Upper lobe of left lung (tissue), 4 donors: Measurements from ENCODE around the gene DLGAP4.

ENCODE experiments used
- CTCF ChIP-seq, 6 experiments: fragments of 450-650 bp in 4 of 6; fragments of 200-600 bp in 2 of 6; sonication (generic) in 2 of 6; IDR thresholded peaks; one replicate each; pipeline ENCODE4 v1.5.1; 2016 to 2019; ENCODE audit warnings: antibody characterized with exemption in 6 of 6
- EP300 ChIP-seq, 4 donors: sonication (generic); formaldehyde crosslinking; IDR thresholded peaks; one replicate each; pipeline ENCODE4 v1.5.1; 2017; ENCODE audit warnings: antibody characterized with exemption in 4 of 4, control low read depth in 2 of 4
- POLR2A ChIP-seq, 4 donors: fragments of 450-650 bp; IDR thresholded peaks; one replicate each; pipeline ENCODE4 v1.5.1; 2016 to 2017; ENCODE audit warnings: antibody characterized with exemption in 4 of 4, mild to moderate bottlenecking in 2 of 4

GRCh38 chr20:36298795-36299339 is 7.3 kb upstream of the DLGAP4 start:
- no peak for TF ChIP-seq POLR2A (IDR thresholded peaks at IDR 0.05)
- TF ChIP-seq CTCF (IDR thresholded peaks at IDR 0.05) = no peak
- TF ChIP-seq EP300 (IDR thresholded peaks at IDR 0.05) = no peak
